H9 (cell line): ENCODE data around the gene ATG7. TPM values are rescaled to one million over a fixed set of nuclear protein-coding genes. Genes with fewer than 3 reads are reported as not detected.

Experiments used
- DNase-seq: peaks from one replicate; pipeline ENCODE4 v3.0.0-alpha.2; 2017
- H2AFZ ChIP-seq: one replicate; pipeline ENCODE4 v1.6.1; 2013; ENCODE audit warnings: mild to moderate bottlenecking, low read length, control low read depth, moderate library complexity
- H2AK5ac ChIP-seq: 2 replicates; pipeline ENCODE4 v1.6.1; 2013; ENCODE audit warnings: low read length, control low read depth, mixed read lengths; ENCODE audit not compliant: insufficient read length
- H2BK120ac ChIP-seq: one replicate; pipeline ENCODE4 v1.6.1; 2013; ENCODE audit warnings: low read depth, mild to moderate bottlenecking, low read length, control low read depth, inconsistent platforms; ENCODE audit not compliant: poor library complexity, severe bottlenecking
- H2BK12ac ChIP-seq: 2 replicates; pipeline ENCODE4 v1.6.1; 2013; ENCODE audit warnings: low read length, control low read depth, mixed read lengths, low read depth; ENCODE audit not compliant: insufficient read length
- H2BK15ac ChIP-seq: 2 replicates; pipeline ENCODE4 v1.6.1; 2013; ENCODE audit warnings: low read depth, low read length, control low read depth
- H2BK20ac ChIP-seq: one replicate; pipeline ENCODE4 v1.6.1; 2013; ENCODE audit warnings: low read depth, mild to moderate bottlenecking, low read length, control low read depth, inconsistent platforms; ENCODE audit not compliant: poor library complexity, severe bottlenecking
- H2BK5ac ChIP-seq: 2 replicates; pipeline ENCODE4 v1.6.1; 2013; ENCODE audit warnings: low read length, control low read depth, mixed read lengths; ENCODE audit not compliant: insufficient read length
- H3K14ac ChIP-seq: 2 replicates; pipeline ENCODE4 v1.6.1; 2013; ENCODE audit warnings: low read length, control low read depth; ENCODE audit not compliant: insufficient read depth
- H3K18ac ChIP-seq: 2 replicates; pipeline ENCODE4 v1.6.1; 2013; ENCODE audit warnings: low read depth, mild to moderate bottlenecking, mixed read lengths, low read length, control low read depth; ENCODE audit not compliant: insufficient read length
- H3K23ac ChIP-seq: 2 replicates; pipeline ENCODE4 v1.6.1; 2013; ENCODE audit warnings: low read length, control low read depth, mixed read lengths, low read depth; ENCODE audit not compliant: insufficient read length
- H3K23me2 ChIP-seq: 2 replicates; pipeline ENCODE4 v1.6.1; 2013; ENCODE audit warnings: low read depth, mild to moderate bottlenecking, mixed read lengths, low read length, control low read depth; ENCODE audit not compliant: insufficient read length, poor library complexity, severe bottlenecking
- H3K27ac ChIP-seq: 2 replicates; pipeline ENCODE4 v1.5.1; 2013; ENCODE audit warnings: low read length, control low read depth, mixed read lengths, low read depth; ENCODE audit not compliant: insufficient read length
- H3K27me3 ChIP-seq: 2 replicates; pipeline ENCODE4 v1.6.1; 2013; ENCODE audit warnings: low read length, control low read depth, inconsistent platforms; ENCODE audit not compliant: insufficient read depth
- H3K4ac ChIP-seq: 2 replicates; pipeline ENCODE4 v1.6.1; 2013; ENCODE audit warnings: low read depth, mild to moderate bottlenecking, control low read depth, inconsistent platforms, low read length, moderate library complexity
- H3K4me1 ChIP-seq: 2 replicates; pipeline ENCODE4 v1.6.1; 2013; ENCODE audit warnings: low read length, control low read depth, inconsistent platforms; ENCODE audit not compliant: insufficient read depth
- H3K4me2 ChIP-seq: 2 replicates; pipeline ENCODE4 v1.6.1; 2013; ENCODE audit warnings: low read length, control low read depth, mixed read lengths; ENCODE audit not compliant: insufficient read length, insufficient read depth
- H3K56ac ChIP-seq: 2 replicates; pipeline ENCODE4 v1.6.1; 2013; ENCODE audit warnings: low read depth, mild to moderate bottlenecking, mixed read lengths, low read length, control low read depth; ENCODE audit not compliant: insufficient read length
- H3K79me1 ChIP-seq: 2 replicates; pipeline ENCODE4 v1.6.1; 2013; ENCODE audit warnings: low read depth, mild to moderate bottlenecking, moderate library complexity, low read length, control low read depth, inconsistent platforms; ENCODE audit not compliant: insufficient read depth, poor library complexity, severe bottlenecking
- H3K79me2 ChIP-seq: 2 replicates; pipeline ENCODE4 v1.6.1; 2013; ENCODE audit warnings: low read length, control low read depth, inconsistent platforms; ENCODE audit not compliant: insufficient read depth
- H3K9ac ChIP-seq: 2 replicates; pipeline ENCODE4 v1.6.1; 2013; ENCODE audit warnings: low read length, control low read depth, mixed read lengths; ENCODE audit not compliant: insufficient read length; ENCODE audit errors: extremely low read depth
- H3K9me3 ChIP-seq: one replicate; pipeline ENCODE4 v1.6.1; 2013; ENCODE audit warnings: low read depth, low read length, inconsistent platforms; ENCODE audit not compliant: control insufficient read depth
- H3T11ph ChIP-seq: one replicate; pipeline ENCODE4 v1.6.1; 2013; ENCODE audit warnings: mild to moderate bottlenecking, low read length, control low read depth, inconsistent platforms
- H4K20me1 ChIP-seq: one replicate; pipeline ENCODE4 v1.6.1; 2013; ENCODE audit not compliant: control insufficient read depth, insufficient read length, insufficient read depth
- H4K5ac ChIP-seq: 2 replicates; pipeline ENCODE4 v1.6.1; 2013; ENCODE audit warnings: low read depth, mild to moderate bottlenecking, mixed read lengths, low read length, control low read depth; ENCODE audit not compliant: insufficient read length
- H4K8ac ChIP-seq: replicated peaks from 2 replicates; pipeline ENCODE4 v1.6.1; 2013; ENCODE audit warnings: low read length, control low read depth, mixed read lengths, low read depth; ENCODE audit not compliant: insufficient read length
- H4K91ac ChIP-seq: 2 replicates; pipeline ENCODE4 v1.6.1; 2013; ENCODE audit warnings: low read depth, mild to moderate bottlenecking, moderate library complexity, mixed read lengths, low read length, control low read depth; ENCODE audit not compliant: insufficient read length
- H3K27ac Mint-ChIP-seq, 3 experiments: 2 replicates in 2 of 3; 3 replicates in 1 of 3; pipeline ENCODE4 v1.8.0; 2020 to 2021; ENCODE audit warnings: mixed read lengths in 3 of 3, mild to moderate bottlenecking in 1 of 3, moderate library complexity in 1 of 3
- H3K27me3 Mint-ChIP-seq: 2 replicates; pipeline ENCODE4 v1.8.0; 2021; ENCODE audit warnings: low read depth, mild to moderate bottlenecking, moderate library complexity, mixed read lengths
- H3K36me3 Mint-ChIP-seq, 3 experiments: 2 replicates in 2 of 3; 3 replicates in 1 of 3; pipeline ENCODE4 v1.8.0; 2020 to 2021; ENCODE audit warnings: low read depth in 3 of 3, mixed read lengths in 3 of 3; ENCODE audit not compliant: insufficient read depth in 1 of 3
- H3K4me1 Mint-ChIP-seq, 2 experiments: 2 replicates each; pipeline ENCODE4 v1.8.0; 2020; ENCODE audit warnings: mixed read lengths in 2 of 2
- H3K4me3 Mint-ChIP-seq, 2 experiments: 2 replicates in 1 of 2; 3 replicates in 1 of 2; pipeline ENCODE4 v1.8.0; 2020 to 2021; ENCODE audit warnings: mild to moderate bottlenecking in 2 of 2, mixed read lengths in 2 of 2, moderate library complexity in 1 of 2
- H3K9me3 Mint-ChIP-seq, 2 experiments: 2 replicates in 1 of 2; 3 replicates in 1 of 2; pipeline ENCODE4 v1.8.0; 2020; ENCODE audit warnings: mild to moderate bottlenecking in 2 of 2, mixed read lengths in 2 of 2, moderate library complexity in 1 of 2
- WGBS: extraction: QIAGEN DNeasy Blood & Tissue Kit; methylation state at CpG from one replicate; pipeline ENCODE4 v1.1.7; 2013; ENCODE audit warnings: missing lambda C conversion rate, low lambda C conversion rate, mixed read lengths; ENCODE audit not compliant: insufficient read length; ENCODE audit errors: extremely low coverage; 5-methylcytosine and 5-hydroxymethylcytosine counted together
- total RNA-seq: library from RNA; stranded (reverse); gene quantifications from 2 replicates; pipeline ENCODE4 v1.2.1, GENCODE V29; 2021
- TF ChIP-seq, protein P1 (sequence below): fragments of 200-600 bp; sonication (generic); conservative IDR thresholded peaks from 3 replicates; pipeline ENCODE4 v1.8.0; 2021; ENCODE audit warnings: antibody characterized with exemption, mild to moderate bottlenecking

The ATG7 gene
- total RNA-seq, 1 experiment from 2014 or later = 17.9 TPM

DNA sequence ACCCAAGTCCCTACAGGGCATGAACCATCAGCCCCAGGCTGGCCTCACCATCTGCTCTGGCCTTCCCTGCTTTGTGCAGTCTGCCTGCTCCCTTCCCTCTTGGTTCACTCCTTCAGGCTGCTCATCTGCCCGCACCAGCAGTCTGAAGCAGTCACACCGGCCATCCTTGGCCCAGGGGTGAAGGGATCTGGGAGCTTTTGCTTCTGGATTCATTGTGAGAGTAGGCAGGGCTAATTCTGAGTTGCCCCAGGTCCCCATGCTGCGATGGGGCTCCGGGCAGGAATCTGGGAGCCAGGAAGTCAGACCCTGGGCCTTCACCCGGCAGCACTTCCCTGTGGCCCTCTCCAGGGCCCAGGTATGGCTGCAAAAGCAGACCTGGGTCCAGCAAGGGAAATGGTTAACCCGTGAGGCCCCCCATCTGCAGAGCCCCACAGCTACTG is 271.8 kb downstream of the ATG7 start:
- Histone ChIP-seq H2BK20ac (no peak overlapping the region), H3K14ac (no peak overlapping the region; the same call in 1 of the 2 replicates), H3K27ac (no peak overlapping the region), H4K5ac (no peak overlapping the region), H2AK5ac (no peak overlapping the region), H4K8ac (no peak overlapping the region), H3K56ac (no peak overlapping the region), H3K9ac (no peak overlapping the region), H3K18ac (no peak overlapping the region), H2BK5ac (no peak overlapping the region), H3K79me1 (no peaks in the 10 kb centered on the region), H2AFZ (no peak overlapping the region), H4K20me1 (no peaks in the 10 kb centered on the region), H3K4me1 (no peaks in the 10 kb centered on the region), H2BK15ac (no peak overlapping the region), H3K9me3 (no peaks in the 10 kb centered on the region), H2BK120ac (no peak overlapping the region), H3K4me2 (no peak overlapping the region), H3T11ph (no peak overlapping the region), H2BK12ac (no peak overlapping the region), H3K79me2 (no peaks in the 10 kb centered on the region), H3K23ac (no peak overlapping the region), H3K27me3 (no peaks in the 10 kb centered on the region), H3K23me2 (no peaks in the 10 kb centered on the region), H3K4ac (no peak overlapping the region), H4K91ac (no peak overlapping the region)
- no peaks in the 10 kb centered on the region for H3K9me3 Mint-ChIP-seq
- TF ChIP-seq, protein P1, sequence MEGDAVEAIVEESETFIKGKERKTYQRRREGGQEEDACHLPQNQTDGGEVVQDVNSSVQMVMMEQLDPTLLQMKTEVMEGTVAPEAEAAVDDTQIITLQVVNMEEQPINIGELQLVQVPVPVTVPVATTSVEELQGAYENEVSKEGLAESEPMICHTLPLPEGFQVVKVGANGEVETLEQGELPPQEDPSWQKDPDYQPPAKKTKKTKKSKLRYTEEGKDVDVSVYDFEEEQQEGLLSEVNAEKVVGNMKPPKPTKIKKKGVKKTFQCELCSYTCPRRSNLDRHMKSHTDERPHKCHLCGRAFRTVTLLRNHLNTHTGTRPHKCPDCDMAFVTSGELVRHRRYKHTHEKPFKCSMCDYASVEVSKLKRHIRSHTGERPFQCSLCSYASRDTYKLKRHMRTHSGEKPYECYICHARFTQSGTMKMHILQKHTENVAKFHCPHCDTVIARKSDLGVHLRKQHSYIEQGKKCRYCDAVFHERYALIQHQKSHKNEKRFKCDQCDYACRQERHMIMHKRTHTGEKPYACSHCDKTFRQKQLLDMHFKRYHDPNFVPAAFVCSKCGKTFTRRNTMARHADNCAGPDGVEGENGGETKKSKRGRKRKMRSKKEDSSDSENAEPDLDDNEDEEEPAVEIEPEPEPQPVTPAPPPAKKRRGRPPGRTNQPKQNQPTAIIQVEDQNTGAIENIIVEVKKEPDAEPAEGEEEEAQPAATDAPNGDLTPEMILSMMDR = no peak
- no peak overlapping the region for H3K27ac Mint-ChIP-seq
- no peak for DNase-seq
- WGBS = no CpG with 5 or more reads among the region's 6 CpGs
- H3K36me3 Mint-ChIP-seq = peaks cover 0 to 4% (median 0%) of the 10 kb centered on the region in 3 experiments; a peak in 2 of 7 replicates
- H3K27me3 Mint-ChIP-seq = no peaks in the 10 kb centered on the region
- peaks cover 3 to 6% of the 10 kb centered on the region in 2 experiments; a peak in 3 of 4 replicates for H3K4me1 Mint-ChIP-seq
- no peak overlapping the region for H3K4me3 Mint-ChIP-seq
